Measurements from ENCODE around the gene DUSP5.

The DUSP5 gene

GRCh38 chr10:110544958-110545537 is 47.3 kb downstream of the DUSP5 start:
- DNase-seq, result no peak

GRCh38 chr10:110546077-110546476 is 48.4 kb downstream of the DUSP5 start:
- peak in 10 of 58 donors; percentile 3 to 36 (median 10) for DNase-seq

GRCh38 chr10:110546499-110547110 is 48.9 kb downstream of the DUSP5 start:
- no peak for DNase-seq

- DNase-seq, result peak in 2 of 58 donors; percentile 37 to 41
Measured at GRCh38 chr10:110547139-110547761, 49.5 kb downstream of the DUSP5 start.

- no peak for DNase-seq
Measured at GRCh38 chr10:110548002-110548401, 50.3 kb downstream of the DUSP5 start.

- DNase-seq, result no peak
Measured at GRCh38 chr10:110549211-110549610, 51.5 kb downstream of the DUSP5 start.

GRCh38 chr10:110553905-110554304 is 56.2 kb downstream of the DUSP5 start:
- DNase-seq, result no peak

- no peak for DNase-seq
Measured at GRCh38 chr10:110556296-110556695, 58.6 kb downstream of the DUSP5 start.

GRCh38 chr10:110556969-110557601 is 59.4 kb downstream of the DUSP5 start:
- DNase-seq, result peak in 2 of 58 donors; percentile 4 to 22

- no peak for DNase-seq
Measured at GRCh38 chr10:110558041-110558440, 60.3 kb downstream of the DUSP5 start.

- DNase-seq, result no peak
Measured at GRCh38 chr10:110560012-110560411, 62.3 kb downstream of the DUSP5 start.

Measured in anterior cingulate cortex (tissue), 58 donors.